Neural cell (in vitro differentiated cells): ENCODE measurements around the gene LINGO4. TPM values are rescaled to one million over a fixed set of nuclear protein-coding genes. Genes with fewer than 3 reads are reported as not detected.

ENCODE experiments used
- H2AFZ ChIP-seq: fragments of 200-600, 300-800 bp; sonication (generic), shearing (Covaris generic); 2 replicates; pipeline ENCODE4 v1.6.0; 2014; ENCODE audit warnings: low read depth, mild to moderate bottlenecking, antibody characterized with exemption, low read length, moderate library complexity
- H3F3A ChIP-seq: fragments of 200-600 bp; shearing (Covaris generic); 2 replicates; pipeline ENCODE4 v1.6.1; 2016; ENCODE audit warnings: mild to moderate bottlenecking, moderate library complexity, mixed read lengths, antibody characterized with exemption, low read length; ENCODE audit not compliant: insufficient read depth, poor library complexity, severe bottlenecking
- H3K27ac ChIP-seq: fragments of 200-600, 300-800 bp; sonication (generic), shearing (Covaris generic); 2 replicates; pipeline ENCODE4 v1.5.1; 2014; ENCODE audit warnings: mild to moderate bottlenecking, low read length, moderate library complexity
- H3K27me3 ChIP-seq: fragments of 300-800, 200-600 bp; sonication (generic), shearing (Covaris generic); 2 replicates; pipeline ENCODE4 v1.6.0; 2014; ENCODE audit warnings: mild to moderate bottlenecking, low read depth, low read length, moderate library complexity; ENCODE audit not compliant: insufficient read depth
- H3K36me3 ChIP-seq: fragments of 300-800, 200-600 bp; sonication (generic), shearing (Covaris generic); 2 replicates; pipeline ENCODE4 v1.5.1; 2014; ENCODE audit warnings: mild to moderate bottlenecking, antibody characterized with exemption, low read length, moderate library complexity; ENCODE audit not compliant: insufficient read depth
- H3K4me2 ChIP-seq: fragments of 300-800, 200-600 bp; sonication (generic), shearing (Covaris generic); 2 replicates; pipeline ENCODE4 v1.6.0; 2014; ENCODE audit warnings: mild to moderate bottlenecking, low read length
- H3K4me3 ChIP-seq: fragments of 300-800, 200-600 bp; sonication (generic), shearing (Covaris generic); 2 replicates; pipeline ENCODE4 v1.5.1; 2014; ENCODE audit warnings: mild to moderate bottlenecking, low read length, moderate library complexity
- H3K79me2 ChIP-seq: fragments of 200-600 bp; shearing (Covaris generic); replicated peaks from 2 replicates; pipeline ENCODE4 v1.6.0; 2014; ENCODE audit warnings: mild to moderate bottlenecking, low read length, moderate library complexity; ENCODE audit not compliant: insufficient read depth
- H3K9ac ChIP-seq: fragments of 300-800, 200-600 bp; sonication (generic), shearing (Covaris generic); 2 replicates; pipeline ENCODE4 v1.6.1; 2016; ENCODE audit warnings: mild to moderate bottlenecking, low read length, mixed read lengths
- H3K9me2 ChIP-seq: fragments of 200-600 bp; shearing (Covaris generic); 2 replicates; pipeline ENCODE4 v1.6.1; 2016; ENCODE audit warnings: mild to moderate bottlenecking, low read length, mixed read lengths; ENCODE audit not compliant: insufficient read depth
- H3K9me3 ChIP-seq: fragments of 200-600, 300-800 bp; sonication (generic), shearing (Covaris generic); 2 replicates; pipeline ENCODE4 v1.6.1; 2016; ENCODE audit warnings: mild to moderate bottlenecking, mixed run types, low read length, moderate library complexity, mixed read lengths
- H4K20me1 ChIP-seq: fragments of 200-600 bp; shearing (Covaris generic); 2 replicates; pipeline ENCODE4 v1.6.1; 2016; ENCODE audit warnings: mild to moderate bottlenecking, mixed run types; ENCODE audit not compliant: insufficient read depth
- EP300 ChIP-seq: fragments of 450-650 bp; conservative IDR thresholded peaks from 2 replicates; pipeline ENCODE4 v1.6.1; 2014; ENCODE audit warnings: antibody characterized with exemption, mild to moderate bottlenecking, moderate library complexity; ENCODE audit not compliant: poor library complexity, severe bottlenecking
- EZH2 ChIP-seq: fragments of 200-600, 300-800 bp; shearing (Covaris generic), sonication (generic); IDR thresholded peaks from 2 replicates; pipeline ENCODE4 v1.6.1; 2014; ENCODE audit warnings: antibody characterized with exemption, low read length, borderline replicate concordance, mild to moderate bottlenecking; ENCODE audit not compliant: insufficient read depth, poor library complexity, severe bottlenecking
- MXI1 ChIP-seq: fragments of 450-650 bp; conservative IDR thresholded peaks from 2 replicates; pipeline ENCODE4 v1.6.1; 2014; ENCODE audit warnings: antibody characterized with exemption, mild to moderate bottlenecking; ENCODE audit not compliant: poor library complexity, severe bottlenecking
- POLR2AphosphoS5 ChIP-seq: IDR thresholded peaks from 2 replicates; pipeline ENCODE4 v1.6.1; 2012
- RAD21 ChIP-seq: fragments of 450-650 bp; conservative IDR thresholded peaks from 2 replicates; pipeline ENCODE4 v1.6.1; 2014; ENCODE audit warnings: antibody characterized with exemption, mild to moderate bottlenecking, moderate library complexity
- REST ChIP-seq: IDR thresholded peaks from 2 replicates; pipeline ENCODE4 v1.6.1; 2012; ENCODE audit warnings: borderline replicate concordance
- SMC3 ChIP-seq: fragments of 450-650 bp; conservative IDR thresholded peaks from 2 replicates; pipeline ENCODE4 v1.6.1; 2014; ENCODE audit warnings: antibody characterized with exemption, mild to moderate bottlenecking, moderate library complexity; ENCODE audit not compliant: poor library complexity
- TAF1 ChIP-seq: IDR thresholded peaks from 2 replicates; pipeline ENCODE4 v1.6.1; 2012; ENCODE audit warnings: low read depth
- polyA plus RNA-seq: library from polyadenylated mRNA; depleted of rRNA; stranded (reverse); fragments of >200 nt; gene quantifications from 2 replicates; pipeline ENCODE4 v1.2.3, GENCODE V29; 2014
- TF ChIP-seq, protein P1 (sequence below): fragments of 450-650 bp; IDR thresholded peaks from 2 replicates; pipeline ENCODE4 v1.5.1; 2014; ENCODE audit warnings: antibody characterized with exemption, mild to moderate bottlenecking, moderate library complexity; ENCODE audit not compliant: poor library complexity, severe bottlenecking

The LINGO4 gene
- polyA plus RNA-seq, 1 donor from 2014 or later = not detected

DNA sequence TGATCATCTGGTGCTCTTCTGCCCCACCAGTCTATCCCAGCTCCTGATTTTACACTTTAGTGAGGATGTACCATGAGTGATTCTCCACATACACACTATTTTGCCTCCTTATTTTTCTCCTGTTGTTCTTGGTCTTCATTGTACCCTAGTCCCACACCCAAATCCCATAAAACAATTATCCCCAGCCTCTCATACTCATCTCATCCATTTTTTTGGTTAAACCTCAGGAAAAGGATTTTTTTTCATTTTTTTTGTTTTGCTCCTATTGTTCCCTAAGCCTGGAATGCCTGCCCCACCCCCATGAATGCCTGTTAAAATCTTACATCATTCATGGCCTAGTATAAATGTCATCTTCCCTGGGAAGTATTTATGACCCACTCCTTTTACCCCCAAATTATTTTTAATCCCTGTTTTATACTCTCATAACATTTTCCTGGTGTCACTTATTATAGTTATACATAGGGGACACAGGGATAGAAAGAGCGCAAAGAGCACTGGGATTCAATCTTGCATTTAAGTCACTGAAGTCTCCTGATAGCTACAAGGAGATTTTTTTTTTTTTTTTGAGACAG lies 4.9 kb upstream of the LINGO4 start:
- Histone ChIP-seq H3K9ac (no peak overlapping the region), H3K9me3 (no peaks in the 10 kb centered on the region), H2AFZ (no peak overlapping the region), H3K36me3 (no peaks in the 10 kb centered on the region), H3K79me2 (no peaks in the 10 kb centered on the region), H3K4me2 (no peak overlapping the region), H3K27me3 (no peaks in the 10 kb centered on the region), H3F3A (no peaks in the 10 kb centered on the region), H3K9me2 (no peaks in the 10 kb centered on the region), H3K27ac (no peak overlapping the region), H4K20me1 (no peaks in the 10 kb centered on the region), H3K4me3 (no peak overlapping the region)
- TF ChIP-seq, protein P1, sequence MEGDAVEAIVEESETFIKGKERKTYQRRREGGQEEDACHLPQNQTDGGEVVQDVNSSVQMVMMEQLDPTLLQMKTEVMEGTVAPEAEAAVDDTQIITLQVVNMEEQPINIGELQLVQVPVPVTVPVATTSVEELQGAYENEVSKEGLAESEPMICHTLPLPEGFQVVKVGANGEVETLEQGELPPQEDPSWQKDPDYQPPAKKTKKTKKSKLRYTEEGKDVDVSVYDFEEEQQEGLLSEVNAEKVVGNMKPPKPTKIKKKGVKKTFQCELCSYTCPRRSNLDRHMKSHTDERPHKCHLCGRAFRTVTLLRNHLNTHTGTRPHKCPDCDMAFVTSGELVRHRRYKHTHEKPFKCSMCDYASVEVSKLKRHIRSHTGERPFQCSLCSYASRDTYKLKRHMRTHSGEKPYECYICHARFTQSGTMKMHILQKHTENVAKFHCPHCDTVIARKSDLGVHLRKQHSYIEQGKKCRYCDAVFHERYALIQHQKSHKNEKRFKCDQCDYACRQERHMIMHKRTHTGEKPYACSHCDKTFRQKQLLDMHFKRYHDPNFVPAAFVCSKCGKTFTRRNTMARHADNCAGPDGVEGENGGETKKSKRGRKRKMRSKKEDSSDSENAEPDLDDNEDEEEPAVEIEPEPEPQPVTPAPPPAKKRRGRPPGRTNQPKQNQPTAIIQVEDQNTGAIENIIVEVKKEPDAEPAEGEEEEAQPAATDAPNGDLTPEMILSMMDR = no peak
- TF ChIP-seq EZH2 (no peak), REST (no peak), TAF1 (no peak), POLR2AphosphoS5 (no peak), RAD21 (no peak), MXI1 (no peak), EP300 (no peak), SMC3 (no peak)

- H2AFZ ChIP-seq = no peak overlapping the region
- no peaks in the 10 kb centered on the region for H3K27me3 ChIP-seq
- H3K36me3 ChIP-seq = no peaks in the 10 kb centered on the region
- H3K9me2 ChIP-seq = no peaks in the 10 kb centered on the region
- H3K79me2 ChIP-seq = no peaks in the 10 kb centered on the region
- TF ChIP-seq POLR2AphosphoS5 = no peak
- TF ChIP-seq SMC3 = no peak
- TF ChIP-seq, protein P1 = no peak
- TF ChIP-seq EZH2 = no peak
- no peak for TF ChIP-seq EP300
- no peak for TF ChIP-seq TAF1
- no peak for TF ChIP-seq REST
- TF ChIP-seq RAD21 = no peak
- no peak for TF ChIP-seq MXI1
- H3K9ac ChIP-seq = no peak overlapping the region
- no peak overlapping the region for H3K4me2 ChIP-seq
- no peaks in the 10 kb centered on the region for H3K9me3 ChIP-seq
- peak overlapping the region; percentile 37 for H3K27ac ChIP-seq
- H3F3A ChIP-seq = no peaks in the 10 kb centered on the region
- H3K4me3 ChIP-seq = no peak overlapping the region
- H4K20me1 ChIP-seq = no peaks in the 10 kb centered on the region
Measured at GRCh38 chr1:151809290-151809984, 4.2 kb upstream of the LINGO4 start.
